Stimulated activated CD8-positive, alpha-beta memory T cell treated with anti-CD3 and anti-CD28 coated beads, Interleukin-2, amount 100 ng/mL, for 48 hours (primary cell): ENCODE results near the gene EPHA2.
"Not testable (repeated sequence)": the region's sequence is repeated elsewhere in the genome, so short reads cannot be mapped to it uniquely, and the experiment has no call there.

Experiments used
- DNase-seq, 2 donors: peaks; one replicate each; pipeline ENCODE4 v3.0.0-alpha.2; 2020; ENCODE audit warnings: low read depth in 2 of 2

The EPHA2 gene

GRCh38 chr1:16168144-16168495 lies 12.3 kb upstream of the EPHA2 start:
- DNase-seq = not testable (repeated sequence)

GRCh38 chr1:16167331-16168143 lies 11.7 kb upstream of the EPHA2 start:
- DNase-seq = peak; percentile 26 to 44

- DNase-seq = no peak
These were observed 10.2 kb upstream of the EPHA2 start for GRCh38 chr1:16166117-16166516.

DNA sequence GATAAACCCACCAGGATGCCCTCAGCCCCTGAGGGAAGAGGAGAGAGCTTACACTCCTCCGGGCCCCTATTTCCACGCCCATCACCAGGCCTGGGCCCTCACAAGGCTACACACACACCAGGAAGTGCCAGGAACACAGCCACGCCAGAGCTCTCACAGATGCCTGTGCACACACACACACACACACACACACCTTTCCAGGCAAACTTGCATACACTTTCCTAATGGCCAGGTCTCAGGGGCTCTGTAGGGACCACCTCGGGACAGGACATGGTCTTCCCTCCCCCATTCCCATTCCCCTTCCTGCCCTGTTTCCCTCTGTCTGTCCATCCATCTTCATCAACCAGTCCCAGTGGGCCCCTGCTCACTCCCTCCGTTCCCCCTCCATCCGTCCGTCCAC lies 9.7 kb upstream of the EPHA2 start:
- no peak for DNase-seq

- no peak for DNase-seq
These were observed 9.2 kb upstream of the EPHA2 start for GRCh38 chr1:16165073-16165364.

DNA sequence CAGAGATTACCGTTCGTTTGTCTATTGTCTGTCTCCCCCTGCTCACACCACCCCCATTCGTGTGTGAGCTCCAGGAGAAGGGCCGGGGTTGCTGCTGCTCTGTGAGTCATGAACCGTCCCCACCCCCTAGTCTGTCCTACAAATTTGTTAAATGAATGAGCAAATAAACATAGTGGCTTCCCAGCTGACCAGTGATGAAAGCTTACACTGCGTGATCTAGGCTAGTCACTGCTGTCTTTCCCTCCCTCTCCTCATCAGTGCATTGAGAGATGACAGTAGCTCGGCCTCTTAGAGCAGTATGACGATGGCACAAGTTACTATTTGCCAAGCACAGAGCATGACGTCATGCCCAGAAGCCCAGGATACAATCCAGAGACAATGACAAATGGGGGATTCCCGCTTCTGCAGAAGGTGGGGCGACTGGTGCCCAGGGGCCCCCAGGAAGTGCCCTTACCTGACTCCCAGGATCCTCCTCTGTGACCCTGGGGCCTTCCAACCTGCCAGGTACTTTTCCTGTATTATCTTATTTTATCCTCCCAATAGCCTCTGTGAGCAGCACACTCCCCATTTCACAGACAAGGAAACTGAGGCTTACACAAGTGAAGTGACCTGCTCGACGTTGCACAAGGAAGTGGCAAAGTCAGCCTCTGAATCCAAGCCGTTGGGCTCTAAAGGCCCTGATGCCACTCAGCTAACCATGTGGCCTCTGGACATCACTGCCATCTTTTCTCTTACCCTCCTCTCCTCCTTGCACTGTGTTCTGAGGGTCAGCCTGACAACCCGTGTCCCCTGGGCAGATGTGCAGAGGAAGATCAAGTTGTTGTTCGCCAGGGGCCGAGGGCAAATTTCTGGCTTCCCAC lies 8.6 kb upstream of the EPHA2 start:
- no peak for DNase-seq

- not testable (repeated sequence) for DNase-seq
These were observed 7.8 kb upstream of the EPHA2 start for GRCh38 chr1:16163608-16164212.

GRCh38 chr1:16162163-16162822 lies 6.4 kb upstream of the EPHA2 start:
- peak; percentile 37 to 38 for DNase-seq

GRCh38 chr1:16161717-16162116 lies 5.8 kb upstream of the EPHA2 start:
- no peak for DNase-seq

GRCh38 chr1:16158993-16159831 lies 3.3 kb upstream of the EPHA2 start:
- DNase-seq = no peak

DNA sequence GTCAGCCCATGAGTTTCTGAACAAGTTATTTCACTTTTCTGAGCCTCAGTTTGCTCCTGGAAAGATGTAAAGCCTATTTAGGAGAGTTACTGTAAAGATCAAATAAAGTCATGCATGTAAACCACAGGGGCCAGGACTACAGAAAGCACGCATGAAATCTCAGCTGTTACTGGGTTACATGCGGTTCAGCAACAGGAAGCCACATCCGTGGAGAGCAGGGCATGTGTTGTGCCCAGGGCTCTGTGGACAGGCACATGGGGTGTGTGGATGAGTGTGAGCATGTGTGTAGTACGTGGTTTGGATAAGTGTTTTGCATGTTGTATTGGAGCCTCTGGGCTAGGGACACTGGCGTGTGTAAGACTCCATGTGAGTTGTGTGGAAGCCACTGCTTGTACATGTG lies 2.2 kb upstream of the EPHA2 start:
- no peak for DNase-seq

- no peak for DNase-seq
These were observed 1.1 kb upstream of the EPHA2 start for GRCh38 chr1:16156848-16157495.

DNA sequence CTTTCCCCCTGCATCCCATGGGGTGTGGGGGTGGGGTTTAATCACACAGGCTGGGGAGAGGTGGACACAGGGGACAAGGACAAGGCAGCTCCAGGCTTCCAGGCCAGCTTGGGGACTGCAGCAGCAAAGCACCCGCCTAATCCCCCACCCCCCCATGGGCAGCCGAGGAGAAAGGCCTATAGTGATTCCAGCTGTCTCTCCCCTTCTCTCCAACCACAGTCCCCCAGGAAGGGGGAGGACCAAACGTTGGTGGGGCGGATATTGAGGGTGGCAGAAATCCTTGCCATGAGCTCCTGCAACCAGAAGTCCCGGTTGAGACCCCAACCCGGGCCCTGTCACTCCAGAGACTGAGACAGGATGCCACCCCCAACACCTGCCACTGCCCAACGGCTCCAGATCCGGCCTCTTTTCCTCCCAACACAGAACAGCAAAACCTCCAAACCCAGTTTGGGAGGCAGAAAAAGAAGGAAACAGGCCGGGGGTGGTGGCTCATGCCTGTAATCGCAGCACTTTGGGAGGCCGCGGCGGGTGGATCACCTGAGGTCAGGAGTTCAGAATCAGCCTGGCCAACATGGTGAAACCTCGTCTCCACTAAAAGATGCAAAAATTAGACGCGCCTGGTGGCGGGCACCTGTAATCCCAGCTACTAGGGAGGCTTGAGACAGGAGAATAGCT lies 1.7 kb downstream of the EPHA2 start:
- no peak for DNase-seq

- DNase-seq = no peak
These were observed 2.5 kb downstream of the EPHA2 start for GRCh38 chr1:16153096-16153998.

DNA sequence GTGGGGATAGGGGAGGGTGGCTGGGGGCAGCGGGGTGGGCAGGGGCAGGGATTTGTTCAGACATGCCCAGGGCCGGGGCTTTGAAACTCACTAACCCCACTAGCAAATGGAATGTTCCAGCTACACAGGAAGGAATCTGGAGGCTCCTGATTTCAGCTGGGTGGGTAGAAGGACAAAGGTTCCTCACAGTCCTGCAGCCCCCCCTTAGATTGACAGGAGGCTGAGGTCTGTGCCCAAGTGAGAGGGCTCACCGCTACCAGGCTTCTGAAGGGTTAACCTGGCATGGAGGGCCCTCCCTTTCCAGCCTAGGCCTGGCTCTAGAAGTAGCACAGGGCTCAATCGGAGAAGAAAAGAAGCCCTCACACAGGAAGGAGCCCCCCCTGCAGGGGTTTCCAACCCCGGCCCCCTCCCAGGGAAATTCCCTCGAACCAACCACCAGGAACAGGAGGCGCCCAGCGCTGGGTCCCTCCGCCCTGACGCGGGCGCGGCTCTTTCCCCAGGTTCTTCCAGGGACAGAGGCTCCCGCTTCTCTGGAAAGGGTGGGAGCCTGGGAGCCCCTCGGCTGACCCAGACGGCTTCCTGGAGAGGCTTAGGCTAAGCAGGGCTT lies 3.3 kb downstream of the EPHA2 start:
- DNase-seq = no peak

DNA sequence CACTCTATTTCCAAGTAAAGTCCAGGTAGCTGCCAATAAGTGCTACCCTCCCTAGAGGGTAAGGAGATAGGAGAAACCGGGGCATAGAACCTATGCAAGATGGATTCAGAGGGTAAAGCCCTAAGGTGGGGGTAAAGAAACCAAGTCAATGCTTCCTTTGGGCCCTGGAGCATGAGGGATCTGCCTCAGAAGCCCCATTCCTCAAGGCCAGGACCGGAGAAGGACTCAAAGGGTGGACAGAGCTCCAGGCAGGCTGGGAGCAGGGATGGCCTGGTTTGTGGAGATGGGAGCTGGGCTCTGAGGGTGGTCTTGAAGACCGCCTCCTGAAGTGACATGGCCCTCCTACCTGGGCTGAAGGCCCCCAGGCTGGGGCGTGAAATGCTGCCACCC lies 3.9 kb downstream of the EPHA2 start:
- DNase-seq = no peak

GRCh38 chr1:16151196-16151994 lies 4.5 kb downstream of the EPHA2 start:
- DNase-seq = no peak

GRCh38 chr1:16150508-16150907 lies 5.4 kb downstream of the EPHA2 start:
- DNase-seq = no peak
